Activated CD4-positive, alpha-beta T cell treated with anti-CD3 and anti-CD28 coated beads for 48 hours (primary cell): ENCODE measurements around the gene TRIM24.
"Not testable (repeated sequence)": the region's sequence is repeated elsewhere in the genome, so short reads cannot be mapped to it uniquely, and the experiment has no call there.

Experiments
- DNase-seq: peaks from one replicate; pipeline ENCODE4 v3.0.0-alpha.2; 2020

Gene TRIM24

DNA sequence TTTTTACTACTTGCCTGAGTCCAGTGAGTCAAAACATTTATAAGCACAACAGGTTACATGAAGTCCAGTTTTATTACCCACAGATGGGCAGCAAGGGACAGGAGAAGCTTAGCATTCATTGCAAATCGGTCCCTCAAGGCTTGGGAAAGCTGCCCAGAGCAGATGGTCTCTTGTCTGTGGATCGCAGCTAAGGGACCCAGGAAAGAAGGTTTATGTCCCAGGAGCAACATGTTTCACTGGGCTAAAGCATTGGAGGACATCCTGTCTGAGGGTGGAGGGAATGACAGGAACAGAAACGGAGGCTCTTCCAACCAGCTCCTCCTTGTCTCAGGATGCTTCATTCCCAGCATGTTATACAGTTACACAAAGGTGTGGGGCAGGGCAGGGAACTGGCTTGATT is 39.3 kb downstream of the TRIM24 start:
- DNase-seq, result no peak

- DNase-seq, result not testable (repeated sequence)
These were observed 40.2 kb downstream of the TRIM24 start for GRCh38 chr7:138500303-138500702.

GRCh38 chr7:138500892-138501291 is 40.8 kb downstream of the TRIM24 start:
- no peak for DNase-seq

DNA sequence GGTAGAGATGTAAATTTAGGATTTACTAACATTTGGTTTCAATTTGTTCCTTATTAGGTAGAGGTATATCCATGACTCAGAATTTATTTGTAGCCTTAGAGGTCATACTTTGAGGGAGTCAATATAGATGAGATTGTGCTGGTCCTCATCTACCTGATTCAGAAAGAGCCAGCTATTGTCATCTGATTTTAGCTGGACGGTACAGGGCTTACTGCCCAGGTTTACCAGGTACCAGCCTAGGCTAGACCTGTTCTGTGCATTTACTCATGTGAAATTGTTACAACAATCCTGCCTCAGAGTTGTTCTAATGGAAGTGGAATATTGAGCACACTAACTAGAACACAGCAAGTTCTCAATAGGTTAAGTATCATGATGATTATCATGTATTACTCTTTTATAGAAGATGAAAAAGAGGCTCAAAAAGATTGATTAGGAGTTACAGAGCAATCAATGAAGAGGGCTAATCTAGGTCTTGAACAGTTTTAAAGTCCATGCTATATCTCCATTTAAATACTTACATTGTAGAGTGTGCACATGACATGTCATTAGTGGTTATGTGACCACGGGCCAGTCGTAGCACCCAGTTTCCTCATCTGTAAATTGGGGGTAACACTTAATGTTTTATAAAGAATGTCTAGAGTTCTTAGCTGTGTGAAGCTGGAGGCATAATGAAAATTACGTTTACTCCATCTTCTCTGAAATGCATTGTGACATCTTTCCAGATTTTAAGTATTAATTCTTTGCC is 42.1 kb downstream of the TRIM24 start:
- DNase-seq, result no peak

GRCh38 chr7:138505361-138505873 is 45.4 kb downstream of the TRIM24 start:
- DNase-seq, result no peak

DNA sequence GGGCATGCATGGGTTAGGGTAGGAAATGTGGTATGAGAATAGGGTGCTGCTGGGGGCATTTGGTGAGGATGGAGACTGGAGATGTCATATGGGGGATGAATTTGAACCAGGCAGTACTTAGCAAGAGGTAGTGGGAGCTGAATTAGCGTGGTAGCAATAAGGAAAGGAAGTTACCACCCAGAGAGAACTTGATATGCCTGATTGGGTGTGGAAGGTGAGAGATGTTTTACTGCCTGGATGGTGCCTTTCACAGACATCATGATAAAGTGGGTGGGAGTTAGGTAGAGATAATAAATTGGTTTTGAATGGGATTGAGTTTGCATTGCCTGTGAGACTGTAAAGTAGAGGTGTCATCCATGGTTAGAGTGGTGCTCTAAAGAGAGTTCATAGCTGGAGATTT is 46.7 kb downstream of the TRIM24 start:
- DNase-seq, result no peak

GRCh38 chr7:138510003-138510402 is 49.9 kb downstream of the TRIM24 start:
- DNase-seq, result no peak

DNA sequence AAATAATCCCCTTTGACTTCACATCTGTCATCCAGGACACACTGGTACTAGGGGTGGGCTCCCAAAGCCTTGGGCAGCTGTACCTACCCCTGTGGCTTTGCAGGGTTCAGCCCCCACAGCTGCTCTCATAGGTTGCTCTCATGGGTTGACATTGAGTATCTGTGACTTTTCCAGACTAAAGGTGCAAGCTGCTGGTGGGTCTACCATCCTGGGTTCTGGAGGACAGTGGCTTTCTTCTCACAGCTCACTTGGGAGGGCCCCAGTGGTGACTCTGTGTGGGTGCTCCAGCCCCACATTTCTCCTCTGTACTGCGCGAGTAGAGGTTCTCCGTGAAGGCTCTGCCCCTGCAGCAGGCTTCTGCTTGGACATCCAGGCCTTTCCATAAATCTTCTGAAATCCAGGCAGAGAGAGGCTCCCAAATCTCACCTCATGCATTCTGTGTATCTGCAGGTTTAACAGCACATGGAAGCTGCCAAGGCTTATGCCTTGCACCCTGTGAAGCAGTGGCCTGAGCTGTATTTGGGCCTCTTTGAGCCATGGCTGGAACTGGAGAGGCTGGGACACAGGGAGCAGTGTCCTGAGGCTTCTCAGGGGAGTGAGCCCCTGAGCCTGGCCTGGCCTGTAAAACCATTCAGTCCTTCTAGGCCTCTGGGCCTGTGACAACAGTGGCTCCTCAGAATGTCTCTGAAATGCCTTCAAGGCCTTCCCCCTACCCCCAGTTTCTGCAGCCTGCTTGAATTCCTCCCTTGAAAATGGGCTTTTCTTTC is 52.2 kb downstream of the TRIM24 start:
- DNase-seq, result no peak

DNA sequence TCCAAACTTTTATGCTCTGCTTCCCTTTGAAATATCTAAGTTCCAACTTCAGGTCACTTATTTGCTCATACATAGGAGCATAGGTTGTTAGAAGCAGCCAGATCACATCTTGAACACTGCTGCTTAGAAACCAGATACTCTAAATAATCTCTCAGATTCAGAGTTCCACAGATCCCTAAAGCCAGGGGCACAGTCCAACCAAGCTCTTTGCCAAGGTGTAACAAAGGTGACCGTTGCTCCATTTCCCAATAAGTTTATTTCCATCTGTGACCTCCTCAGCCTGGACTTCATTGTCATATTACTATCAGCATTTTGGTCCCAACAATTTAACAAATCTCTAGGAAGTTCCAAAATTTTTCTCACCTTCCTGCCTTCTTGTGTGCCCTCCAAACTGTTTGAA is 52.8 kb downstream of the TRIM24 start:
- no peak for DNase-seq

DNA sequence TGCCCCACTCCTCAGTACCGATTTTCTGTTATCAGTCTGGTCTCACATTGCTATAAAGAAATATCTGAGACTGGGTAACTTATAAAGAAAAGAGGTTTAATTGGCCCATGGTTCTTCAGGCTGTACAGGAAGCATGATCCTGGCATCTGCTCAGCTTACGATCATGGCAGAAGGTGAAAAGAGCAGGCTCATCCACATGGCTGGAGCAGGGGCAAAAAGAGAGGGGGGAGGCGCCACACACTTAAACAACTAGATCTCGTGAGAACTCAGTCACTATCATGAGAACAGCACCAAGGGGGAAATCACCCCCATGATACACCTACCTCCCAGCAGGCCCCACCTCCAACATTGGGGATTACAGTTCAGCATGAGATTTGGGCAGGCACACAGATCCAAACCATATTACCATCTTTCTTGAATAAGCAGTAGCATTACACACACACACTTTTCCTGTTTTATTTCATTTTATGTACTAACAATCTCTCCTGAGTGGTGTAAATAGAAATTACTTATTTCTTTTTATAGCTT is 53.3 kb downstream of the TRIM24 start:
- DNase-seq, result no peak

GRCh38 chr7:138514044-138514443 is 54.0 kb downstream of the TRIM24 start:
- DNase-seq, result no peak

GRCh38 chr7:138515001-138515528 is 55.0 kb downstream of the TRIM24 start:
- DNase-seq, result no peak

GRCh38 chr7:138519061-138519798 is 59.2 kb downstream of the TRIM24 start:
- DNase-seq, result no peak

DNA sequence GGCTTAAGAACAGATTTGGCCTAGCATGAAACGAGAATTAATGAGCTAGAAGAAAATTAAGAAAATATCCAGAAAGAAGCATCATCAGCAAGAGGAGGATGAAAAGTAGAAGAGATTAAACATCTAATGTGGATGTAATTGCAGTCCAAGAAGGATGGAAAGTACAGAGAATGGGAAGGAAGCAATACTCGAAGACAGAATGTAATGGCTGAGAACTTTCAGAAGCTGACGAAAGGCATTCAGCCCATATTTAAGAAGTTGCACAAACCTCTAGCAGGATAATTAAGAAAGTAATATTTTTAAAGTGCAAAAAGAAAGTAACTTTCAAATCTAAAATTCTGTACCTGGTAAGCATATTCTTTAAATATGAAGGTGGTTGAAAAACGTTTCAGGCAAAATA is 60.7 kb downstream of the TRIM24 start:
- DNase-seq, result no peak

- no peak for DNase-seq
These were observed 61.9 kb downstream of the TRIM24 start for GRCh38 chr7:138521837-138522461.

GRCh38 chr7:138524259-138524658 is 64.2 kb downstream of the TRIM24 start:
- no peak for DNase-seq

- DNase-seq, result no peak
These were observed 65.7 kb downstream of the TRIM24 start for GRCh38 chr7:138525757-138526156.

- DNase-seq, result no peak
These were observed 67.7 kb downstream of the TRIM24 start for GRCh38 chr7:138527746-138528223.

- not testable (repeated sequence) for DNase-seq
These were observed 76.8 kb downstream of the TRIM24 start for GRCh38 chr7:138536833-138537232.

DNA sequence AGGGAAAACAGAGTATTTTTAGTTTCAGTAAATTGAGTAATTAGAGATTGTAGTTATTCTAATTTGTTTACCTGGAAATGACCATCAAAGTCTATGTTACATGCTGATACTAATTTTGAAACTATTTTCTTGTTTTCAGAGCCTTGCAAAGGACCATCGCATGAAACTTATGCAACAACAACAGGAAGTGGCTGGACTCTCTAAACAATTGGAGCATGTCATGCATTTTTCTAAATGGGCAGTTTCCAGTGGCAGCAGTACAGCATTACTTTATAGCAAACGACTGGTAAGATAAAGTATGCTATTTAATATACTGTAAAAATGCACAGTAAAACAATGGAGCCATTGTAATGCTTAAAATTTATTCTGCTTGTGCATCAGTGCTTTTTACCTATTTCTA is 78.5 kb downstream of the TRIM24 start:
- no peak for DNase-seq

GRCh38 chr7:138538997-138539644 is 79.1 kb downstream of the TRIM24 start:
- no peak for DNase-seq

GRCh38 chr7:138542183-138542582 is 82.1 kb downstream of the TRIM24 start:
- DNase-seq, result no peak
